Suprapubic skin (tissue), 3 donors: ENCODE results near the gene GATAD1.

Source experiments
- CTCF ChIP-seq, 2 donors: fragments of 200-600 bp in 1 of 2; fragments of 450-650 bp in 1 of 2; sonication (generic) in 1 of 2; IDR thresholded peaks; one replicate each; pipeline ENCODE4 v1.5.1; 2016 to 2019; ENCODE audit warnings: antibody characterized with exemption in 2 of 2, mild to moderate bottlenecking in 1 of 2, moderate library complexity in 1 of 2
- EP300 ChIP-seq: sonication (generic); formaldehyde crosslinking; IDR thresholded peaks from one replicate; pipeline ENCODE4 v1.6.1; 2017; ENCODE audit warnings: antibody characterized with exemption

- TF ChIP-seq EP300 (no peak), CTCF (IDR thresholded peaks at IDR 0.05) (no peak)
Measured at GRCh38 chr7:92437956-92438491, 9.3 kb upstream of the GATAD1 start.
